Glutamatergic neuron (in vitro differentiated cells): ENCODE data around the gene CHPT1. TPM values are rescaled to one million over a fixed set of nuclear protein-coding genes. Genes with fewer than 3 reads are reported as not detected.
A peak's percentile ranks its signal among the peaks of the same experiment; 100 is the strongest.

Source experiments
- DNase-seq: peaks from one replicate; pipeline ENCODE4 v3.0.0; 2022
- H3K27ac Mint-ChIP-seq: one replicate; pipeline ENCODE4 v1.8.0; 2020; ENCODE audit warnings: mild to moderate bottlenecking, mixed read lengths, inconsistent platforms; ENCODE audit not compliant: unreplicated experiment
- H3K27me3 Mint-ChIP-seq: one replicate; pipeline ENCODE4 v1.8.0; 2020; ENCODE audit warnings: mild to moderate bottlenecking, moderate library complexity, mixed read lengths, inconsistent platforms; ENCODE audit not compliant: unreplicated experiment
- H3K36me3 Mint-ChIP-seq: one replicate; pipeline ENCODE4 v1.8.0; 2020; ENCODE audit warnings: mild to moderate bottlenecking, mixed read lengths, inconsistent platforms; ENCODE audit not compliant: unreplicated experiment
- H3K4me1 Mint-ChIP-seq: one replicate; pipeline ENCODE4 v1.8.0; 2020; ENCODE audit warnings: mild to moderate bottlenecking, low read depth, mixed read lengths, inconsistent platforms; ENCODE audit not compliant: unreplicated experiment
- H3K4me3 Mint-ChIP-seq: one replicate; pipeline ENCODE4 v1.8.0; 2020; ENCODE audit warnings: mild to moderate bottlenecking, mixed read lengths, inconsistent platforms; ENCODE audit not compliant: unreplicated experiment
- H3K9me3 Mint-ChIP-seq: one replicate; pipeline ENCODE4 v1.8.0; 2020; ENCODE audit warnings: mild to moderate bottlenecking, moderate library complexity, mixed read lengths, inconsistent platforms; ENCODE audit not compliant: unreplicated experiment
- CTCF ChIP-seq: fragments of 200-600 bp; sonication (generic); IDR thresholded peaks from one replicate; pipeline ENCODE4 v1.5.0; 2021; ENCODE audit not compliant: partially characterized antibody, unreplicated experiment
- total RNA-seq: library from RNA; stranded (reverse); fragmentation: NEBNext Ultra II Directional; extraction: Animal tissue kit (Norgen Biotek cat#: 25700); gene quantifications from one replicate; pipeline ENCODE4 v1.2.1, GENCODE V29; 2021; ENCODE audit not compliant: unreplicated experiment

CHPT1 gene
- total RNA-seq, 1 donor from 2014 or later, result 9.2 TPM

GRCh38 chr12:101694986-101695385, 2.5 kb upstream of the CHPT1 start:
- TF ChIP-seq CTCF, result no peak
- H3K27ac Mint-ChIP-seq, result no peak overlapping the region
- H3K4me3 Mint-ChIP-seq, result no peak overlapping the region
- H3K36me3 Mint-ChIP-seq, result no peaks in the 10 kb centered on the region
- DNase-seq, result no peak
- peaks cover 7% of the 10 kb centered on the region for H3K27me3 Mint-ChIP-seq
- H3K4me1 Mint-ChIP-seq, result peaks cover 9% of the 10 kb centered on the region
- H3K9me3 Mint-ChIP-seq, result peaks cover 9% of the 10 kb centered on the region

- Mint-ChIP-seq H3K36me3 (no peaks in the 10 kb centered on the region), H3K27ac (no peak overlapping the region), H3K9me3 (peaks cover 9% of the 10 kb centered on the region), H3K4me1 (peaks cover 9% of the 10 kb centered on the region), H3K4me3 (no peak overlapping the region), H3K27me3 (peaks cover 7% of the 10 kb centered on the region)
- no peak for DNase-seq
- no peak for TF ChIP-seq CTCF
These were observed 1.7 kb upstream of the CHPT1 start for GRCh38 chr12:101695706-101696105.

GRCh38 chr12:101696251-101697196, 916 bp upstream of the CHPT1 start:
- DNase-seq, result no peak
- TF ChIP-seq CTCF, result no peak
- H3K27ac Mint-ChIP-seq, result peak overlapping the region; percentile 88

GRCh38 chr12:101697930-101698799, 725 bp downstream of the CHPT1 start:
- TF ChIP-seq CTCF, result no peak
- Mint-ChIP-seq H3K27me3 (peaks cover 6% of the 10 kb centered on the region), H3K4me1 (peaks cover 9% of the 10 kb centered on the region), H3K9me3 (peaks cover 9% of the 10 kb centered on the region), H3K36me3 (no peaks in the 10 kb centered on the region), H3K4me3 (peak overlapping the region; percentile 90), H3K27ac (no peak overlapping the region)
- no peak for DNase-seq

More at GRCh38 chr12:101696251-101697196, 916 bp upstream of the CHPT1 start:
- peaks cover 7% of the 10 kb centered on the region for H3K27me3 Mint-ChIP-seq
- peaks cover 9% of the 10 kb centered on the region for H3K9me3 Mint-ChIP-seq
- H3K4me3 Mint-ChIP-seq, result peak overlapping the region; percentile 91
- H3K4me1 Mint-ChIP-seq, result peaks cover 9% of the 10 kb centered on the region
- no peaks in the 10 kb centered on the region for H3K36me3 Mint-ChIP-seq
